Heart left ventricle (tissue), 13 donors: ENCODE measurements around the gene MRM2.

Source experiments
- POLR2A ChIP-seq, 2 donors: fragments of 450-650 bp; IDR thresholded peaks; one replicate each; pipeline ENCODE4 v1.6.1; 2017; ENCODE audit warnings: antibody characterized with exemption in 2 of 2, mild to moderate bottlenecking in 2 of 2, moderate library complexity in 2 of 2
- TF ChIP-seq, protein P1 (sequence below), 12 donors: fragments of 200-600 bp; sonication (generic) in 4 of 12; IDR thresholded peaks; one replicate each; pipeline versions ENCODE4 v1.5.0 to v1.8.0; 2018 to 2022; ENCODE audit warnings: antibody characterized with exemption in 12 of 12, mild to moderate bottlenecking in 5 of 12
- donor health status: ischemic (EF 13 %, LVEDD 7.1; RV severe dilation, severe dysfunction).
- donor health status: DM: no; HTN: yes; CAD: no.
- donor health status: DM: no; HTN: no; CAD: no.
- donor health status: ischemic (EF 25% LVEDD 6.9; RV normal size, moderate dysfunction).
- donor health status: ischemic (EF 25% LVEDD 5.7; RV mildly dilated, moderate dysfunction).
- donor health status: ischemic (EF 35%, LVEDD 5.7; RV mildly dilated, moderate dysfunction).
- donor health status: nonischemic (EF 11% LVEDD 7.7; RV severe dilation, severe dysfunction).
- donor health status: DM: yes; HTN: yes; CAD: no.
- donor health status: PGD.
- donor health status: ischemic (EF 29% LVEDD 5.4; RV normal size, mild dysfunction).
- donor health status: nonischemic (EF 23%, LVEDD 6.1; RV moderate dilation, normal function).

DNA sequence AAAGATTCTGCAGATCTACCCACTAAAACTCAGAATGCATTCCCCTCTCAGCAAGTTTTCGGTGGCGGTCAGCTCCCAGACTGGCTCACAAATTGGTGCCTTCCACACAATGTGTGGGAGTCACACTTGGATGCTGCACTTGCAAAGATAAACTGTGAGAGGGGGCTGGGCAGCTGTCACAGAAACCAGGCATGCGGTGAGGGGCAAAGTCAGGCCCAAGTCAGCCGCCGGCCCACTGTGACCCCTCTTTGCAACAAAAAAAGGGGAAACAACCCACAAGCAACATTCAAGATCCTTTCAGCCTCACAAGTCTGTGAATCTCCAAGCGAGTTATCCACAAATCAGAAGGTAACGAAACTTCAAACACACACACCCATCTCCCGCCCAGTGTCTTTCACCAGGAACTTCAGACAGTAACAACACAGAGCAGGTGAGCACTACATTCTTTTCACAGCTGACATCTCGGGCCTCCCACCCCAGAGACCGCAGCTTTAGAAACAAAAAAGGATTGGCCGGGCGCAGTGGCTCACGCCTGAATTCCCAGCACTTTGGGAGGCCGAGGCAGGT, 40.3 kb upstream of the MRM2 start:
- TF ChIP-seq, protein P1, sequence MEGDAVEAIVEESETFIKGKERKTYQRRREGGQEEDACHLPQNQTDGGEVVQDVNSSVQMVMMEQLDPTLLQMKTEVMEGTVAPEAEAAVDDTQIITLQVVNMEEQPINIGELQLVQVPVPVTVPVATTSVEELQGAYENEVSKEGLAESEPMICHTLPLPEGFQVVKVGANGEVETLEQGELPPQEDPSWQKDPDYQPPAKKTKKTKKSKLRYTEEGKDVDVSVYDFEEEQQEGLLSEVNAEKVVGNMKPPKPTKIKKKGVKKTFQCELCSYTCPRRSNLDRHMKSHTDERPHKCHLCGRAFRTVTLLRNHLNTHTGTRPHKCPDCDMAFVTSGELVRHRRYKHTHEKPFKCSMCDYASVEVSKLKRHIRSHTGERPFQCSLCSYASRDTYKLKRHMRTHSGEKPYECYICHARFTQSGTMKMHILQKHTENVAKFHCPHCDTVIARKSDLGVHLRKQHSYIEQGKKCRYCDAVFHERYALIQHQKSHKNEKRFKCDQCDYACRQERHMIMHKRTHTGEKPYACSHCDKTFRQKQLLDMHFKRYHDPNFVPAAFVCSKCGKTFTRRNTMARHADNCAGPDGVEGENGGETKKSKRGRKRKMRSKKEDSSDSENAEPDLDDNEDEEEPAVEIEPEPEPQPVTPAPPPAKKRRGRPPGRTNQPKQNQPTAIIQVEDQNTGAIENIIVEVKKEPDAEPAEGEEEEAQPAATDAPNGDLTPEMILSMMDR (IDR thresholded peaks at IDR 0.05) = no peak
- no peak for TF ChIP-seq POLR2A (IDR thresholded peaks at IDR 0.05)
